ENCODE measurements around the gene CARF.

DNA sequence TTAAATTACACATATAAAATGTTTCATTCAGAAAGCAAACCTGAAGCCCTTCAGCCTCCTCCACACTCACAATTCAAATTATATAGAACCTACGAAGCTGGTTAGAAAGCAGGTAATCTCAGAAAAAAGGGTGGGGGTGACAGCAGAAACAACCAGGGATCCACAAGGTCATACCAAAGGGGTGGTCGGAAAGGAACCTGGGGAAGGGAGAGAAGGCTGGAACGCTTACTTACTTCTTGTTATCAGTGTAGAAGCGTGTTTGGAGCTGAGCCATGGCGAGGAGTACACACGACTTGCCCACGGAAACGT lies 918 bp upstream of the CARF start:
- TF ChIP-seq, protein P1, sequence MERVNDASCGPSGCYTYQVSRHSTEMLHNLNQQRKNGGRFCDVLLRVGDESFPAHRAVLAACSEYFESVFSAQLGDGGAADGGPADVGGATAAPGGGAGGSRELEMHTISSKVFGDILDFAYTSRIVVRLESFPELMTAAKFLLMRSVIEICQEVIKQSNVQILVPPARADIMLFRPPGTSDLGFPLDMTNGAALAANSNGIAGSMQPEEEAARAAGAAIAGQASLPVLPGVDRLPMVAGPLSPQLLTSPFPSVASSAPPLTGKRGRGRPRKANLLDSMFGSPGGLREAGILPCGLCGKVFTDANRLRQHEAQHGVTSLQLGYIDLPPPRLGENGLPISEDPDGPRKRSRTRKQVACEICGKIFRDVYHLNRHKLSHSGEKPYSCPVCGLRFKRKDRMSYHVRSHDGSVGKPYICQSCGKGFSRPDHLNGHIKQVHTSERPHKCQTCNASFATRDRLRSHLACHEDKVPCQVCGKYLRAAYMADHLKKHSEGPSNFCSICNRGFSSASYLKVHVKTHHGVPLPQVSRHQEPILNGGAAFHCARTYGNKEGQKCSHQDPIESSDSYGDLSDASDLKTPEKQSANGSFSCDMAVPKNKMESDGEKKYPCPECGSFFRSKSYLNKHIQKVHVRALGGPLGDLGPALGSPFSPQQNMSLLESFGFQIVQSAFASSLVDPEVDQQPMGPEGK (CRISPR knock-in tag; IDR thresholded peaks at IDR 0.05; ENCODE audit: borderline replicate concordance), result no peak
- TF ChIP-seq ZNF8 (CRISPR knock-in tag; IDR thresholded peaks at IDR 0.05) (no peak), CSDC2 (CRISPR knock-in tag; IDR thresholded peaks at IDR 0.05) (no peak), ARNTL (CRISPR knock-in tag; IDR thresholded peaks at IDR 0.05; ENCODE audit: borderline replicate concordance, low read depth) (no peak), ZFP30 (CRISPR knock-in tag; IDR thresholded peaks at IDR 0.05) (no peak), SNAI2 (CRISPR knock-in tag; IDR thresholded peaks at IDR 0.05) (no peak), RARB (CRISPR knock-in tag; IDR thresholded peaks at IDR 0.05) (no peak), TOX (CRISPR knock-in tag; IDR thresholded peaks at IDR 0.05; ENCODE audit: borderline replicate concordance) (no peak), ZC3H10 (CRISPR knock-in tag; IDR thresholded peaks at IDR 0.05) (no peak), GLIS3 (CRISPR knock-in tag; IDR thresholded peaks at IDR 0.05) (no peak), ESRRG (CRISPR knock-in tag; IDR thresholded peaks at IDR 0.05) (no peak)
- TF ChIP-seq, protein P2, sequence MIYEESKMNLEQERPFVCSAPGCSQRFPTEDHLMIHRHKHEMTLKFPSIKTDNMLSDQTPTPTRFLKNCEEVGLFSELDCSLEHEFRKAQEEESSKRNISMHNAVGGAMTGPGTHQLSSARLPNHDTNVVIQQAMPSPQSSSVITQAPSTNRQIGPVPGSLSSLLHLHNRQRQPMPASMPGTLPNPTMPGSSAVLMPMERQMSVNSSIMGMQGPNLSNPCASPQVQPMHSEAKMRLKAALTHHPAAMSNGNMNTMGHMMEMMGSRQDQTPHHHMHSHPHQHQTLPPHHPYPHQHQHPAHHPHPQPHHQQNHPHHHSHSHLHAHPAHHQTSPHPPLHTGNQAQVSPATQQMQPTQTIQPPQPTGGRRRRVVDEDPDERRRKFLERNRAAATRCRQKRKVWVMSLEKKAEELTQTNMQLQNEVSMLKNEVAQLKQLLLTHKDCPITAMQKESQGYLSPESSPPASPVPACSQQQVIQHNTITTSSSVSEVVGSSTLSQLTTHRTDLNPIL (CRISPR knock-in tag; IDR thresholded peaks at IDR 0.05; ENCODE audit: low read depth), result no peak
- TF ChIP-seq, protein P3, sequence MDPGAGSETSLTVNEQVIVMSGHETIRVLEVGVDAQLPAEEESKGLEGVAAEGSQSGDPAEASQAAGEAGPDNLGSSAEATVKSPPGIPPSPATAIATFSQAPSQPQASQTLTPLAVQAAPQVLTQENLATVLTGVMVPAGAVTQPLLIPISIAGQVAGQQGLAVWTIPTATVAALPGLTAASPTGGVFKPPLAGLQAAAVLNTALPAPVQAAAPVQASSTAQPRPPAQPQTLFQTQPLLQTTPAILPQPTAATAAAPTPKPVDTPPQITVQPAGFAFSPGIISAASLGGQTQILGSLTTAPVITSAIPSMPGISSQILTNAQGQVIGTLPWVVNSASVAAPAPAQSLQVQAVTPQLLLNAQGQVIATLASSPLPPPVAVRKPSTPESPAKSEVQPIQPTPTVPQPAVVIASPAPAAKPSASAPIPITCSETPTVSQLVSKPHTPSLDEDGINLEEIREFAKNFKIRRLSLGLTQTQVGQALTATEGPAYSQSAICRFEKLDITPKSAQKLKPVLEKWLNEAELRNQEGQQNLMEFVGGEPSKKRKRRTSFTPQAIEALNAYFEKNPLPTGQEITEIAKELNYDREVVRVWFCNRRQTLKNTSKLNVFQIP (CRISPR knock-in tag; IDR thresholded peaks at IDR 0.05; ENCODE audit: borderline replicate concordance, low read depth), result no peak
